MM.1S (cell line): ENCODE results near the gene RASGRF2.

Experiments
- DNase-seq: peaks from one replicate; pipeline ENCODE4 v3.0.0-alpha.2; 2015
- H2AFZ ChIP-seq: fragments of 300-600 bp; sonication (generic); 2 replicates; pipeline ENCODE4 v1.6.0; 2016; ENCODE audit warnings: antibody characterized with exemption, low read length
- H3F3A ChIP-seq: fragments of 300-600 bp; sonication (generic); 2 replicates; pipeline ENCODE4 v1.6.1; 2016; ENCODE audit warnings: mild to moderate bottlenecking, antibody characterized with exemption, low read length, moderate library complexity, mixed read lengths; ENCODE audit not compliant: insufficient read depth
- H3K27ac ChIP-seq: fragments of 300-600 bp; sonication (generic); 2 replicates; pipeline ENCODE4 v1.5.1; 2016; ENCODE audit warnings: mild to moderate bottlenecking, low read length
- H3K27me3 ChIP-seq: fragments of 300-600 bp; sonication (generic); replicated peaks from 2 replicates; pipeline ENCODE4 v1.6.0; 2016; ENCODE audit warnings: low read length; ENCODE audit not compliant: insufficient read depth
- H3K36me3 ChIP-seq: fragments of 300-600 bp; sonication (generic); replicated peaks from 2 replicates; pipeline ENCODE4 v1.6.1; 2016; ENCODE audit warnings: mild to moderate bottlenecking, low read length, mixed read lengths; ENCODE audit not compliant: insufficient read depth
- H3K4me1 ChIP-seq: fragments of 300-600 bp; sonication (generic); 2 replicates; pipeline ENCODE4 v1.6.1; 2016; ENCODE audit warnings: low read length, mixed read lengths
- H3K4me2 ChIP-seq: fragments of 300-600 bp; sonication (generic); 2 replicates; pipeline ENCODE4 v1.6.0; 2016; ENCODE audit warnings: low read depth, low read length
- H3K4me3 ChIP-seq: fragments of 300-600 bp; sonication (generic); 2 replicates; pipeline ENCODE4 v1.5.1; 2016; ENCODE audit warnings: low read length, mixed read lengths
- H3K79me2 ChIP-seq: fragments of 300-600 bp; sonication (generic); 2 replicates; pipeline ENCODE4 v1.6.1; 2016; ENCODE audit warnings: mixed run types, low read length, mixed read lengths
- H3K9ac ChIP-seq: fragments of 300-600 bp; sonication (generic); 2 replicates; pipeline ENCODE4 v1.6.1; 2016; ENCODE audit warnings: low read length, mixed read lengths
- H3K9me2 ChIP-seq: fragments of 300-600 bp; sonication (generic); replicated peaks from 2 replicates; pipeline ENCODE4 v1.6.1; 2016; ENCODE audit warnings: mild to moderate bottlenecking, low read length, mixed read lengths; ENCODE audit not compliant: insufficient read depth
- H3K9me3 ChIP-seq: fragments of 300-600 bp; sonication (generic); replicated peaks from 2 replicates; pipeline ENCODE4 v1.6.1; 2016; ENCODE audit warnings: mild to moderate bottlenecking, low read length, mixed read lengths; ENCODE audit not compliant: insufficient read depth
- H4K20me1 ChIP-seq: fragments of 300-600 bp; sonication (generic); 2 replicates; pipeline ENCODE4 v1.6.1; 2016; ENCODE audit warnings: mild to moderate bottlenecking, low read length, moderate library complexity, mixed read lengths; ENCODE audit not compliant: insufficient read depth
- EZH2 ChIP-seq: fragments of 300-600 bp; sonication (generic); optimal IDR thresholded peaks from 2 replicates; pipeline ENCODE3; 2017; ENCODE audit warnings: low read depth, mild to moderate bottlenecking, antibody characterized with exemption, low read length, mixed read lengths
- EZH2phosphoT487 ChIP-seq: fragments of 300-600 bp; sonication (generic); IDR thresholded peaks from 2 replicates; pipeline ENCODE4 v1.6.1; 2018; ENCODE audit warnings: antibody characterized with exemption, low read length
- TF ChIP-seq, protein P1 (sequence below): fragments of 300-600 bp; sonication (generic); IDR thresholded peaks from 2 replicates; pipeline ENCODE4 v1.5.1; 2016; ENCODE audit warnings: antibody characterized with exemption, low read length, mixed read lengths

Gene RASGRF2

DNA sequence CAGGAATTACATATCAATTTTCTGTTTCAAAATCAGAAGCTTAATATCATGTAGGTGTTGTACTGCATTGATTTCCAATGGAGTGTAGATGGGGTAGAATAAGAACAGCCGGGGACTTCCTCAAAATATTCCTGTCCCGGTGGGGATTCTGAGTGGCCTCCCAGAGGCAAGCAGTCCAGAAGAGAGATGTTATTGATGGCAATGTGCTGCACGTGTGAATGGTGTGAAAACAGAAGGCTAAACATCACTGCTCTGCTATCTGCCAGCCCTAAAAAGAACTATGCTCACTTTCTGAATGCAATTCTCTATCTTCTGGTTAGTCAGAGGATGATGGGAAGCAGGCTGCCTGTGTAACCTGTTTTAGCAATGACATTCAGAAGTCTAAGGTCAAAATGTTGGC lies 181.9 kb downstream of the RASGRF2 start:
- no peak overlapping the region for H3K4me3 ChIP-seq
- no peak for DNase-seq
- H3K4me2 ChIP-seq = no peak overlapping the region
- H3K79me2 ChIP-seq = no peaks in the 10 kb centered on the region
- H3K4me1 ChIP-seq = no peaks in the 10 kb centered on the region
- TF ChIP-seq EZH2 (no peak), EZH2phosphoT487 (no peak)
- TF ChIP-seq, protein P1, sequence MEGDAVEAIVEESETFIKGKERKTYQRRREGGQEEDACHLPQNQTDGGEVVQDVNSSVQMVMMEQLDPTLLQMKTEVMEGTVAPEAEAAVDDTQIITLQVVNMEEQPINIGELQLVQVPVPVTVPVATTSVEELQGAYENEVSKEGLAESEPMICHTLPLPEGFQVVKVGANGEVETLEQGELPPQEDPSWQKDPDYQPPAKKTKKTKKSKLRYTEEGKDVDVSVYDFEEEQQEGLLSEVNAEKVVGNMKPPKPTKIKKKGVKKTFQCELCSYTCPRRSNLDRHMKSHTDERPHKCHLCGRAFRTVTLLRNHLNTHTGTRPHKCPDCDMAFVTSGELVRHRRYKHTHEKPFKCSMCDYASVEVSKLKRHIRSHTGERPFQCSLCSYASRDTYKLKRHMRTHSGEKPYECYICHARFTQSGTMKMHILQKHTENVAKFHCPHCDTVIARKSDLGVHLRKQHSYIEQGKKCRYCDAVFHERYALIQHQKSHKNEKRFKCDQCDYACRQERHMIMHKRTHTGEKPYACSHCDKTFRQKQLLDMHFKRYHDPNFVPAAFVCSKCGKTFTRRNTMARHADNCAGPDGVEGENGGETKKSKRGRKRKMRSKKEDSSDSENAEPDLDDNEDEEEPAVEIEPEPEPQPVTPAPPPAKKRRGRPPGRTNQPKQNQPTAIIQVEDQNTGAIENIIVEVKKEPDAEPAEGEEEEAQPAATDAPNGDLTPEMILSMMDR = no peak
- H3K36me3 ChIP-seq = no peaks in the 10 kb centered on the region
- H4K20me1 ChIP-seq = no peaks in the 10 kb centered on the region
- no peaks in the 10 kb centered on the region for H3K9me2 ChIP-seq
- H3K27me3 ChIP-seq = no peaks in the 10 kb centered on the region
- no peak overlapping the region for H2AFZ ChIP-seq
- no peaks in the 10 kb centered on the region for H3K9me3 ChIP-seq
- H3K27ac ChIP-seq = no peak overlapping the region
- H3K9ac ChIP-seq = no peak overlapping the region
- H3F3A ChIP-seq = no peaks in the 10 kb centered on the region

DNA sequence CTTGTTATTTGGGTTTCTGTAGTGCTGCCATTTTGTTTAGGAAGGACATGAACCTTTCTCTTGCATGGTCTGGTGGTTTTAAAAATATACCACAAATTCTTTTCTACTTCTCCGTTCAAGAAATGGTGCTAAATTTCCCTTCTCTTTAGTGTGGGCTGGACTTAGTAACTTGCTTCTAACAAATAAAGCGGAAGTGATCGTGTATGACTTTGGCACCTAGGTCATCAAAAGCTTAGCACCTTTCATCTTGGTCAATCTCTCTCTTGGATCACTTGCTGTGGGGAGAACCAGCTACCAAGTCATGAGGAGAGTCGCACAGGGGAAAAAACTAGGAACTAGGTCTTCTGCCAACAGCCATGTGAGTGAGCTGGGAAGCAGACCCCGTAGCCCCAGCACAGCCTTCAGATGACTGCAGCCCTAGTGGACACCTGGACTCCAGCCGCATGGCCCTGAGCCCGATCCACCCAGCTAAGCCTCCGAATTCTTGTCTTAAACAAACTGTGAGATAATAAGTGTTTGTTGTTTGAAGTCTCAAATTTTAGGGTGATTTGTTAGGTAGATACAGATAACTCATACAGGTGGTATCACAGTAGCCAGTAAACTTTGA lies 185.3 kb downstream of the RASGRF2 start:
- no peak for TF ChIP-seq EZH2
- TF ChIP-seq, protein P1 = no peak
- no peak for TF ChIP-seq EZH2phosphoT487

DNA sequence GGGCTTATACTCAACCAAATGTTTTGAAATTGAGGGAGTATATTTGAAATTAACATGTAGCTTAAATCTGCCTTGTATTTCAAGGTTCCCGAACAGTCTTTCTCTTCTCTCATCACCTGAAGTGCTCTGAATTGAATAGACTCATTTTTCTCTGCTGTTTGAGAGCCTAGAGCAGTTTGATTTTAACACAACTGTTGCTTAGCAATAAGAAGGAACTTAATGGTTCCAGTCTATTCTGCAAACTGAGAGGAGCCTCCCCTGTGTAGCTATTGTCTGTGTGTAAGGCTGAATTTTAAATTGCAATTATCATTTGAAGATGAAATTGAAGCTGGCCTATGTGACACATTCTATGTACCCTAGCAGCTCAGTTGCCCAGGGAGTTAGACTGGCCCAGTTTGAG lies 185.9 kb downstream of the RASGRF2 start:
- no peaks in the 10 kb centered on the region for H3K9me2 ChIP-seq
- H3K9me3 ChIP-seq = no peaks in the 10 kb centered on the region
- H3K4me1 ChIP-seq = no peaks in the 10 kb centered on the region
- H3K79me2 ChIP-seq = no peaks in the 10 kb centered on the region
- H3K4me3 ChIP-seq = no peak overlapping the region
- no peaks in the 10 kb centered on the region for H3F3A ChIP-seq
- no peak overlapping the region for H2AFZ ChIP-seq
- no peak overlapping the region for H3K9ac ChIP-seq
- H3K36me3 ChIP-seq = no peaks in the 10 kb centered on the region
- TF ChIP-seq EZH2phosphoT487 (no peak), EZH2 (no peak)
- TF ChIP-seq, protein P1 = no peak
- H3K4me2 ChIP-seq = no peak overlapping the region
- no peaks in the 10 kb centered on the region for H4K20me1 ChIP-seq
- no peak overlapping the region for H3K27ac ChIP-seq
- no peak for DNase-seq
- H3K27me3 ChIP-seq = no peaks in the 10 kb centered on the region

More for the DNA sequence above, 185.3 kb downstream of the RASGRF2 start:
- H3K27me3 ChIP-seq = no peaks in the 10 kb centered on the region
- no peak overlapping the region for H3K9ac ChIP-seq
- no peaks in the 10 kb centered on the region for H3K9me3 ChIP-seq
- H4K20me1 ChIP-seq = no peaks in the 10 kb centered on the region
- H3K27ac ChIP-seq = no peak overlapping the region
- no peak overlapping the region for H3K4me3 ChIP-seq
- H3K9me2 ChIP-seq = no peaks in the 10 kb centered on the region
- DNase-seq = no peak
- H3K36me3 ChIP-seq = no peaks in the 10 kb centered on the region
- H3K79me2 ChIP-seq = no peaks in the 10 kb centered on the region
- no peaks in the 10 kb centered on the region for H3F3A ChIP-seq
- no peak overlapping the region for H3K4me2 ChIP-seq
- H2AFZ ChIP-seq = no peak overlapping the region
- H3K4me1 ChIP-seq = no peaks in the 10 kb centered on the region
